K562 (cell line): ENCODE data around the gene CPPED1. TPM values are rescaled to one million over a fixed set of nuclear protein-coding genes. Genes with fewer than 3 reads are reported as not detected.
A peak's percentile ranks its signal among the peaks of the same experiment; 100 is the strongest.

ENCODE experiments used
- ATAC-seq: fragments of 200-7000 bp; cut with Tn5 transposase; 3 replicates; pipeline ENCODE4 v1.9.1; 2020; ENCODE audit warnings: moderate library complexity
- BruUV-seq: library from RNA; stranded (reverse); fragments of 400-500 nt; replicated peaks from 2 replicates; lab custom pipeline; 2021; lab: Mats Ljungman, UMichigan
- CTCF ChIA-PET: fragments of 300-600 bp; formaldehyde crosslinking; extraction: SDS; loops from one replicate; lab custom pipeline; 2021; ENCODE audit warnings: low intra/inter-chr PET ratio; lab: Yijun Ruan, JAX
- POLR2A ChIA-PET: fragments of 300-600, 350-650 bp; sonication (Branson Sonifier 250); formaldehyde crosslinking; extraction: SDS; loops from one replicate; lab custom pipeline; 2021; ENCODE audit warnings: antibody characterized with exemption, inconsistent platforms; lab: Yijun Ruan, JAX
- DNase-seq, 4 experiments: peaks; one replicate each; pipeline versions ENCODE4 v3.0.0 to v3.0.0-alpha.2; 2011 to 2018; ENCODE audit warnings: low spot score in 3 of 4, mixed read lengths in 3 of 4; ENCODE audit errors: extremely low read depth in 1 of 4
- FAIRE-seq: peaks from 2 replicates; lab custom pipeline; 2011; peaks lifted over from hg19 to GRCh38; lab: Jason Lieb, UNC
- H2AFZ ChIP-seq: 2 replicates; pipeline ENCODE4 v1.6.0; 2011; ENCODE audit warnings: low read depth, low read length, control low read depth, inconsistent platforms
- H3K27ac ChIP-seq: fragments of 200-600 bp; 3 replicates; pipeline ENCODE4 v1.8.0; 2011; ENCODE audit warnings: low read depth, mild to moderate bottlenecking, control low read depth, inconsistent platforms, low read length, moderate library complexity, mixed read lengths; ENCODE audit errors: extremely low read depth
- H3K27me3 ChIP-seq, 2 experiments: fragments of 300-600 bp in 1 of 2; 2 replicates in 1 of 2; 3 replicates in 1 of 2; pipeline versions ENCODE4 v1.6.0 to v1.8.0; 2011; ENCODE audit warnings: inconsistent platforms in 2 of 2, low read length in 2 of 2, mild to moderate bottlenecking in 1 of 2, mixed read lengths in 1 of 2, moderate library complexity in 1 of 2; ENCODE audit not compliant: control insufficient read depth in 2 of 2, insufficient read depth in 2 of 2
- H3K36me3 ChIP-seq: fragments of 300-600 bp; 3 replicates; pipeline ENCODE4 v1.8.0; 2011; ENCODE audit warnings: mild to moderate bottlenecking, low read length, inconsistent platforms; ENCODE audit not compliant: control insufficient read depth, insufficient read depth
- H3K4me1 ChIP-seq, 2 experiments: fragments of 200-600 bp in 1 of 2; replicated peaks in 1 of 2; 2 replicates in 1 of 2; 3 replicates in 1 of 2; pipeline versions ENCODE4 v1.5.1 to v1.8.0; 2011; ENCODE audit warnings: inconsistent platforms in 2 of 2, low read length in 2 of 2, mild to moderate bottlenecking in 1 of 2, mixed read lengths in 1 of 2, moderate library complexity in 1 of 2; ENCODE audit not compliant: control insufficient read depth in 2 of 2, insufficient read depth in 2 of 2
- H3K4me2 ChIP-seq: 2 replicates; pipeline ENCODE4 v1.6.1; 2011; ENCODE audit warnings: low read length, control low read depth, inconsistent platforms, mixed read lengths; ENCODE audit not compliant: insufficient read depth
- H3K4me3 ChIP-seq: fragments of 200-600 bp; sonication (generic), shearing (Covaris generic); 2 replicates; pipeline ENCODE4 v1.5.1; 2016; ENCODE audit warnings: control low read depth, inconsistent platforms
- H3K79me2 ChIP-seq: fragments of 200-600 bp; 3 replicates; pipeline ENCODE4 v1.8.0; 2011; ENCODE audit warnings: low read length, inconsistent platforms; ENCODE audit not compliant: control insufficient read depth, insufficient read depth
- H3K9ac ChIP-seq, 2 experiments: 2 replicates each; pipeline versions ENCODE4 v1.6.0 to v1.6.1; 2011; ENCODE audit warnings: low read depth in 2 of 2, low read length in 2 of 2, control low read depth in 1 of 2, inconsistent platforms in 1 of 2, mild to moderate bottlenecking in 1 of 2, mixed read lengths in 1 of 2; ENCODE audit not compliant: insufficient read depth in 1 of 2
- H3K9me1 ChIP-seq: one replicate; pipeline ENCODE4 v1.6.0; 2011; ENCODE audit warnings: inconsistent platforms, mild to moderate bottlenecking, low read length, moderate library complexity; ENCODE audit not compliant: control insufficient read depth, insufficient read depth
- H3K9me3 ChIP-seq: replicated peaks from 2 replicates; pipeline ENCODE4 v1.5.1; 2011; ENCODE audit warnings: low read depth, low read length, inconsistent platforms; ENCODE audit not compliant: control insufficient read depth, insufficient read depth
- H4K20me1 ChIP-seq: replicated peaks from 2 replicates; pipeline ENCODE4 v1.6.1; 2011; ENCODE audit warnings: low read length, inconsistent platforms, mixed read lengths; ENCODE audit not compliant: control insufficient read depth, insufficient read depth
- MBD1 ChIP-seq: fragments of 250-450 bp; sonication (Bioruptor Pico); IDR thresholded peaks from 2 replicates; pipeline ENCODE4 v1.8.0; 2022; ENCODE audit warnings: inconsistent platforms
- RBM34 ChIP-seq: fragments of 200-400 bp; formaldehyde crosslinking; IDR thresholded peaks from 2 replicates; pipeline ENCODE4 v1.6.1; 2018; ENCODE audit warnings: low read length, borderline replicate concordance; ENCODE audit not compliant: insufficient read depth
- STAT5A ChIP-seq: IDR thresholded peaks from 2 replicates; pipeline ENCODE4 v1.6.1; 2012; ENCODE audit warnings: low read length, inconsistent platforms, borderline replicate concordance
- ZNF57 ChIP-seq: fragments of 450-650 bp; formaldehyde crosslinking; IDR thresholded peaks from 2 replicates; pipeline ENCODE4 v1.4.0; 2020; ENCODE audit warnings: mild to moderate bottlenecking, moderate library complexity
- ZNF586 ChIP-seq: fragments of 450-650 bp; formaldehyde crosslinking; conservative IDR thresholded peaks from 2 replicates; pipeline ENCODE4 v1.4.0; 2020; ENCODE audit warnings: mild to moderate bottlenecking, moderate library complexity
- ZSCAN32 ChIP-seq: fragments of 450-650 bp; formaldehyde crosslinking; IDR thresholded peaks from 2 replicates; pipeline ENCODE4 v1.4.0; 2020; ENCODE audit warnings: mild to moderate bottlenecking, moderate library complexity
- WGBS: fragments of 100-300 bp; shearing (Covaris generic); methylation state at CpG from one replicate; pipeline ENCODE4 v1.1.6; 2016; ENCODE audit warnings: low coverage, mixed read lengths; ENCODE audit not compliant: insufficient coverage; ENCODE audit errors: missing lambda C conversion rate; 5-methylcytosine and 5-hydroxymethylcytosine counted together
- in situ Hi-C: fragments of 300-500 bp; cut with MboI; formaldehyde crosslinking; loops from 4 replicates; pipeline ENCODE4 v1.15.0; 2018; ENCODE audit warnings: inconsistent platforms, mixed read lengths
- intact Hi-C: fragments of 100-400 bp; cut with micrococcal nuclease; formaldehyde crosslinking; loops from 2 replicates; pipeline ENCODE4 v1.14.2; 2022
- polyA plus RNA-seq, 8 experiments: library from polyadenylated mRNA; depleted of rRNA in 4 of 8; stranded (reverse) in 5 of 8; unstranded in 3 of 8; fragments of >200 nt; fragmentation: Nextera tagmentation in 2 of 8; fragmentation: Illumina TruSeq in 1 of 8; extraction: Ambion mirVana in 2 of 8; extraction: Trizol in 1 of 8; gene quantifications; 2 replicates each; pipeline versions ENCODE4 v1.2.1 to v1.2.3, GENCODE V29; 2011 to 2014; ENCODE audit warnings: inconsistent platforms in 1 of 8, missing spikeins in 1 of 8
- total RNA-seq, 7 experiments: library from RNA; depleted of rRNA in 6 of 7; stranded (reverse); fragments of >200 nt in 6 of 7; fragmentation: Illumina TruSeq in 2 of 7; extraction: Trizol in 2 of 7; gene quantifications; 2 replicates each; pipeline versions ENCODE4 v1.2.1 to v1.2.3, GENCODE V29; 2011 to 2021; ENCODE audit warnings: low replicate concordance in 1 of 7
- TF ChIP-seq, protein P1 (sequence below), 3 experiments: fragments of 200-800 bp in 1 of 3; fragments of 250-450 bp in 1 of 3; fragments of 450-650 bp in 1 of 3; sonication (Bioruptor Pico) in 1 of 3; sonication (Bioruptor generic) in 1 of 3; formaldehyde crosslinking in 1 of 3; IDR thresholded peaks; 2 replicates each; pipeline versions ENCODE4 v1.6.1 to v1.8.0; 2016 to 2022; ENCODE audit warnings: mild to moderate bottlenecking in 2 of 3, missing genetic modification characterization in 2 of 3, missing compliant biosample characterization in 1 of 3, moderate library complexity in 1 of 3
- TF ChIP-seq, protein P2 (sequence below): sonication (generic); formaldehyde crosslinking; IDR thresholded peaks from 2 replicates; pipeline ENCODE4 v1.8.1; 2023; ENCODE audit warnings: mild to moderate bottlenecking, missing genetic modification reagents

Gene CPPED1
- total and polyA plus RNA-seq, 9 of the 15 experiments (the other 6 are each of a cell fraction or from before 2014, with no cell fraction given), result 7.5 to 25.7 (median 16.9) TPM

GRCh38 chr16:12793865-12794240, 9.8 kb downstream of the CPPED1 start (continued):
- TF ChIP-seq, protein P1, sequence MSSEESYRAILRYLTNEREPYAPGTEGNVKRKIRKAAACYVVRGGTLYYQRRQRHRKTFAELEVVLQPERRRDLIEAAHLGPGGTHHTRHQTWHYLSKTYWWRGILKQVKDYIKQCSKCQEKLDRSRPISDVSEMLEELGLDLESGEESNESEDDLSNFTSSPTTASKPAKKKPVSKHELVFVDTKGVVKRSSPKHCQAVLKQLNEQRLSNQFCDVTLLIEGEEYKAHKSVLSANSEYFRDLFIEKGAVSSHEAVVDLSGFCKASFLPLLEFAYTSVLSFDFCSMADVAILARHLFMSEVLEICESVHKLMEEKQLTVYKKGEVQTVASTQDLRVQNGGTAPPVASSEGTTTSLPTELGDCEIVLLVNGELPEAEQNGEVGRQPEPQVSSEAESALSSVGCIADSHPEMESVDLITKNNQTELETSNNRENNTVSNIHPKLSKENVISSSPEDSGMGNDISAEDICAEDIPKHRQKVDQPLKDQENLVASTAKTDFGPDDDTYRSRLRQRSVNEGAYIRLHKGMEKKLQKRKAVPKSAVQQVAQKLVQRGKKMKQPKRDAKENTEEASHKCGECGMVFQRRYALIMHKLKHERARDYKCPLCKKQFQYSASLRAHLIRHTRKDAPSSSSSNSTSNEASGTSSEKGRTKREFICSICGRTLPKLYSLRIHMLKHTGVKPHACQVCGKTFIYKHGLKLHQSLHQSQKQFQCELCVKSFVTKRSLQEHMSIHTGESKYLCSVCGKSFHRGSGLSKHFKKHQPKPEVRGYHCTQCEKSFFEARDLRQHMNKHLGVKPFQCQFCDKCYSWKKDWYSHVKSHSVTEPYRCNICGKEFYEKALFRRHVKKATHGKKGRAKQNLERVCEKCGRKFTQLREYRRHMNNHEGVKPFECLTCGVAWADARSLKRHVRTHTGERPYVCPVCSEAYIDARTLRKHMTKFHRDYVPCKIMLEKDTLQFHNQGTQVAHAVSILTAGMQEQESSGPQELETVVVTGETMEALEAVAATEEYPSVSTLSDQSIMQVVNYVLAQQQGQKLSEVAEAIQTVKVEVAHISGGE (CRISPR knock-in tag; IDR thresholded peaks at IDR 0.05), result peak in 1 of 3 experiments; percentile 39; a peak in 1 of 6 replicates
- TF ChIP-seq STAT5A (0 out of 2 replicates have a peak, but pooled peaks have one; percentile 2), ZNF57 (CRISPR knock-in tag) (no peak)

GRCh38 chr16:12793120-12793864, 10.4 kb downstream of the CPPED1 start:
- 49% methylated on average over 9 of the region's 9 CpGs for WGBS
- H3K79me2 ChIP-seq, result peaks cover 41% of the 10 kb centered on the region
- no peak for TF ChIP-seq RBM34
- TF ChIP-seq, protein P2, sequence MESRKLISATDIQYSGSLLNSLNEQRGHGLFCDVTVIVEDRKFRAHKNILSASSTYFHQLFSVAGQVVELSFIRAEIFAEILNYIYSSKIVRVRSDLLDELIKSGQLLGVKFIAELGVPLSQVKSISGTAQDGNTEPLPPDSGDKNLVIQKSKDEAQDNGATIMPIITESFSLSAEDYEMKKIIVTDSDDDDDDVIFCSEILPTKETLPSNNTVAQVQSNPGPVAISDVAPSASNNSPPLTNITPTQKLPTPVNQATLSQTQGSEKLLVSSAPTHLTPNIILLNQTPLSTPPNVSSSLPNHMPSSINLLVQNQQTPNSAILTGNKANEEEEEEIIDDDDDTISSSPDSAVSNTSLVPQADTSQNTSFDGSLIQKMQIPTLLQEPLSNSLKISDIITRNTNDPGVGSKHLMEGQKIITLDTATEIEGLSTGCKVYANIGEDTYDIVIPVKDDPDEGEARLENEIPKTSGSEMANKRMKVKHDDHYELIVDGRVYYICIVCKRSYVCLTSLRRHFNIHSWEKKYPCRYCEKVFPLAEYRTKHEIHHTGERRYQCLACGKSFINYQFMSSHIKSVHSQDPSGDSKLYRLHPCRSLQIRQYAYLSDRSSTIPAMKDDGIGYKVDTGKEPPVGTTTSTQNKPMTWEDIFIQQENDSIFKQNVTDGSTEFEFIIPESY (CRISPR knock-in tag), result 0 out of 2 replicates have a peak, but pooled peaks have one; percentile 41
- no peak for TF ChIP-seq MBD1 (CRISPR knock-in tag)
- no peak for TF ChIP-seq ZSCAN32
- TF ChIP-seq ZNF586 (CRISPR knock-in tag), result no peak

More at GRCh38 chr16:12793120-12793864, 10.4 kb downstream of the CPPED1 start:
- peak; percentile 88 for FAIRE-seq
- Histone ChIP-seq H2AFZ (peak overlapping the region; percentile 34), H3K9me1 (no peaks in the 10 kb centered on the region), H3K27me3 (no peaks in the 10 kb centered on the region), H4K20me1 (no peaks in the 10 kb centered on the region), H3K4me1 (peaks cover 23 to 38% of the 10 kb centered on the region in 2 experiments), H3K9ac (peak overlapping the region in 1 of 2 experiments; percentile 59; a peak in 2 of 4 replicates), H3K27ac (peak overlapping the region; percentile 75), H3K4me2 (peak overlapping the region; percentile 70), H3K4me3 (no peak overlapping the region), H3K9me3 (peaks cover 7% of the 10 kb centered on the region), H3K36me3 (no peaks in the 10 kb centered on the region)
- ChIA-PET POLR2A (interaction anchor here (0.9 to 1.4 kb wide), 3 partner anchors 9 to 10 kb away, joined by 3 to 6 read pairs (median 4); partner anchors contain the start of gene CPPED1), CTCF (no interaction called here)
- DNase-seq, result peak; percentile 62 to 85 (median 70)
- BruUV-seq, result no TSS peak
- intact Hi-C loops, result no loop called here
- ATAC-seq, result peak; percentile 81
- in situ Hi-C loops, result no loop called here
